ENCODE data around the gene DEDD2.

Gene DEDD2

GRCh38 chr19:42224940-42225717 lies 7.7 kb upstream of the DEDD2 start:
- H3K4me3 ChIP-seq (ENCODE audit: low read depth, low read length) = no peak overlapping the region
- no peak for DNase-seq (ENCODE audit: low read depth)
- TF ChIP-seq POLR2A (IDR thresholded peaks at IDR 0.05; ENCODE audit: extremely low read depth, insufficient read length) (no peak), MYC (IDR thresholded peaks at IDR 0.05; ENCODE audit: low read depth, low read length) (no peak), CTCF (IDR thresholded peaks at IDR 0.05; ENCODE audit: low read depth, low read length) (no peak), MAX (IDR thresholded peaks at IDR 0.05; ENCODE audit: low read depth, low read length) (no peak)

DNA sequence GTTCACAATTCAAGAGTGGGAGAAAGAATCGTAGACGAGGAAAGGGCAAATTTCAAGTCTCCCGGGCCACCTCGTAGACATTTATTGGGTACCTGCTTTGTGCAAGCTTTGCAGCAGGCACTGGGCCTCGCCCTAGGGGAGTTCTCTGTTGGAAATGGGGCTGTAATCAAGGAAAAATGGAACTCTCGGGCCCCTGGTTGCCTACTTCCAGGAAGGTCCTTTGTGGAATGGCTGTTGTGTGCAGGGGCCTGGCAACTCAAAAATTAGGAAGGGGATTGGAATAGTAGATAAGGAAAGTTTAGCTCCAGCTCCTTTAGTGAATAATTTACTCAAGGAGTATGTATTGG lies 3.2 kb upstream of the DEDD2 start:
- no peak for DNase-seq (ENCODE audit: low read depth)
- H3K4me3 ChIP-seq (ENCODE audit: low read depth, low read length) = peak overlapping the region; percentile 95
- no peak for TF ChIP-seq CTCF (IDR thresholded peaks at IDR 0.05; ENCODE audit: low read depth, low read length)
- TF ChIP-seq POLR2A (IDR thresholded peaks at IDR 0.05; ENCODE audit: extremely low read depth, insufficient read length) = no peak
- TF ChIP-seq MYC (IDR thresholded peaks at IDR 0.05; ENCODE audit: low read depth, low read length) = no peak

GRCh38 chr19:42219812-42220750 lies 2.6 kb upstream of the DEDD2 start, which contains the start of gene ZNF526:
ZNF526 (plus strand) TSS chr19:42220312; CDS start chr19:42224404, 4,092 bp downstream.
- TF ChIP-seq MAX (IDR thresholded peaks at IDR 0.05; ENCODE audit: low read depth, low read length) (peak; percentile 77), POLR2A (IDR thresholded peaks at IDR 0.05; ENCODE audit: extremely low read depth, insufficient read length) (peak; percentile 64), MYC (IDR thresholded peaks at IDR 0.05; ENCODE audit: low read depth, low read length) (peak; percentile 35; the same call in 1 of the 2 replicates), CTCF (IDR thresholded peaks at IDR 0.05; ENCODE audit: low read depth, low read length) (no peak)
- peak within 1 kb of the TSS; percentile 95 for H3K4me3 ChIP-seq (ENCODE audit: low read depth, low read length)
- DNase-seq (ENCODE audit: low read depth) = peak; percentile 96

- no peak for TF ChIP-seq CTCF (IDR thresholded peaks at IDR 0.05; ENCODE audit: low read depth, low read length)
- TF ChIP-seq POLR2A (IDR thresholded peaks at IDR 0.05; ENCODE audit: extremely low read depth, insufficient read length) = no peak
- TF ChIP-seq MAX (IDR thresholded peaks at IDR 0.05; ENCODE audit: low read depth, low read length) = no peak
- TF ChIP-seq MYC (IDR thresholded peaks at IDR 0.05; ENCODE audit: low read depth, low read length) = no peak
- H3K4me3 ChIP-seq (ENCODE audit: low read depth, low read length) = peak overlapping the region; percentile 79
- DNase-seq (ENCODE audit: low read depth) = peak; percentile 49
These were observed 591 bp downstream of the DEDD2 start for GRCh38 chr19:42216653-42217519.

DNA sequence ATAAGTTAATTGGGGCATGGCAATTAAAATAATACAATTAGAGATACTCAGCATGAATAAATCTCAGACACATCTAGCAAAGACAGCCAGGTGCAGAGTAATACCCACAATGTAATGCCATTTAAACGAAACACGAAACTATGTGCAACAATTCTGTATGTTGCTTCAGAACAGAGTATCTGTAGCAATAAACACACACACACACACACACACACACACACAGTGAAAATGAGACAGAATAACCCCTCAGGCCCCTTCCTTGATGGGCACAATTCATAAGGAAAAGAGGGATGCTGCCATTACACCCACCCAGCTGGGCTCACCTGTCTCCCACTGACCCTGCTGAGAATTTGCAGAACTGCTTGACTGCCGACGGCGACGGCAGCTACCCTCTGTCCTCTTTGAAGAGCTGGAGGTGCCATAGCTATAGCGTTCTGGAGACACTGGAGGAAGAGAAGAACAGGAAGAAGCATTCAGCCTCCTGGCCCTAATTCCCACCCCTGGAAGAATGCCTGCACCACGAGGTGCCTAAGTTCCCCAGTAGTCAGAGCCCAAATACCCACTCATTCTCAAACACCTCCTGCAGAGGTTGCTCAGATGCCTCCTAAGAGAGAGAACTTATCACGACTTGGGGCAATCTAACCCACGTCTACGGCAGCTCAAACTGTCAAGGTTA lies 2.5 kb downstream of the DEDD2 start:
- no peak for TF ChIP-seq POLR2A (IDR thresholded peaks at IDR 0.05; ENCODE audit: extremely low read depth, insufficient read length)
- TF ChIP-seq MYC (IDR thresholded peaks at IDR 0.05; ENCODE audit: low read depth, low read length) = no peak
- no peak overlapping the region for H3K4me3 ChIP-seq (ENCODE audit: low read depth, low read length)

More for the DNA sequence above, 2.5 kb downstream of the DEDD2 start:
- no peak for DNase-seq (ENCODE audit: low read depth)

Measured in NB4 (cell line).